ENCODE measurements around the gene VPS29.
"Not testable (repeated sequence)": the region's sequence is repeated elsewhere in the genome, so short reads cannot be mapped to it uniquely, and the experiment has no call there.

VPS29 gene

DNA sequence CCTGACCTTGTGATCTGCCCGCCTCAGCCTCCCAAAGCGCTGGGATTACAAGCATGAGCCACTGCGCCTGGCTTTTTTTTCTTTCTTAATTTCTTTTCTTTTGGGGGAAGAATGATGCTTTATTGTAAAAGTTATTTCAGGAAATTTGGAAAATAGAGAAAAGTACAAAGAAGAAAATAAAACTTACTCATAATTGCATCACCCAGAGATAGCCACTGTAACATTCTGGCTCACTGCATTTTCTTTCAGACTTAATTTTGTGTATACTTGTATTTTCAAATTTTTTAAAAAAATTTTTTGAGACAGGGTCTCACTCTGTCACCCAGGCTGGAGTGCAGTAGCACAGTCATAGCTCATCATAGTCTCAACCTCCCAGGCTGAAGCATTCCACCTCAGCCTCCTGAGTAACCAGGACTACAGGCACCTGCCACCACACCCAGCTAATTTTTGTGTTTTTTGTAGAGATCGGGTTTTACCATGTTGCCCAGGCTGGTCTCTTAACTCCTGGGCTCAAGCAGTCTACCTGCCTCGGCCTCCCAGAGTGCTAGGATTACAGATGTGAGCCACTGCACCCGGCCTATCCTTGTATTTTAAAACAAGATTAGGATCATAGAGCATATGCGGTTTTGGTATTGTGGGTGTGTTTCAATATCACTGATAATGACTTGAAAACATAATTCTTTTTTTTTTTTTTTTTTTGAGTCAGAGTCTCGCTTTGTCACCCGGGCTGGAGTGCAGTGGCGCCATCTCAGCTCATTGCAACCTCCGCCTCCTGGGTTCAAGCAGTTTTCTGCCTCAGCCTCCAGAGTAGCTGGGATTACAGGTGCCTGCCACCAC, 19.2 kb upstream of the VPS29 start:
- not testable (repeated sequence) for DNase-seq

DNA sequence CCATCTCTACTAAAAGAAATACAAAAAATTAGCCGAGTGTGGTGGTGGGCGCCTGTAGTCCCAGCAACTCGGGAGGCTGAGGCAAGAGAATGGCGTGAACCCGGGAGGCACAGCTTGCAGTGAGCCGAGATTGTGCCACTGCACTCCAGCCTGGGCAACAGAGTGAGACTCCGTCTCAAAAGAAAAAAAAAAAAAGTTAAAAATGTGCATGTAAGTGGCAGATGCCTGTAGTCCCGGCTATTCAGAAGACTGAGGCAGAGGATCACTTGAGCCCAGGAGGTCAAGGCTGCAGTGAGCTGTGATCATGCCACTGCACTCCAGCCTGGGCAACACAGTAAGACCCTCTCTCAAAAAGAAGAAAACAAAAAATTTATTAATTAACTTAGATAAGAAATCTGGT, 16.1 kb upstream of the VPS29 start:
- DNase-seq = not testable (repeated sequence)

DNA sequence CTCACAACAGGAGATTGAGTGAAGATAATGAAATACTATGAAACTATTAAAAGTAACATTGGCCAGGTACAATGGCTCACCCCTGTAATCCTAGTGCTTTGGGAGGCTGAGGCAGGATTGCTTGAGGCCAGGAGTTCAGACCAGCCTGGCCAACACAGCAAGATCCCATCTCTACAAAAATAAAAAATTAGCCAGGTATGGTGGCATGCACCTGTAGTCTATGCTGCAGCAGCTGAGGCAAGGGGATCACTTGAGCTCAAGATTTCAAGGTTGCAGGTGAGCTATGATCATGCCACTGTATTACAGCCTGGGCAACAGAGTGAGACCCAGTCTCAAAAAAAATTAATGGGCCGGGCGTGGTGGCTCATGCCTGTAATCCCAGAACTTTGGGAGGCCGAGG, 15.1 kb upstream of the VPS29 start:
- DNase-seq = no peak

DNA sequence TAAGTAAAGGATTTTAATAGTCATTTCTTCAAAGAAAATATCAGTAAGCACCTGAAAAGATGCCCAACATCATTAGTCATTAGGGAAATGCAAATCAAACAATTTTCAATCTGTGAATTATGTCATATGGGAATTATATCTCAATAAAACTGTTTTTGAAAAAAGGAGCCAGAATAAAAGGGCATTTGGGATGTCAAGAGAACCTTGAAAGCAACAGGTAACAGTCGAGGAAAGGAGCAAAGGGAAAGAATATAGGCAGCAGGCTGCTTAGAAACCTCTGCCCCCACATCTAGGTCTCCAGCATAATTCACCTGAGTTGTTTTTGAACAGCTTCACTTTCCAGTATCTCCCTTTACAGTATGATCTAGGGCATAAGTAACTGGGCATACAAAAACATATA, 12.5 kb upstream of the VPS29 start:
- no peak for DNase-seq

DNA sequence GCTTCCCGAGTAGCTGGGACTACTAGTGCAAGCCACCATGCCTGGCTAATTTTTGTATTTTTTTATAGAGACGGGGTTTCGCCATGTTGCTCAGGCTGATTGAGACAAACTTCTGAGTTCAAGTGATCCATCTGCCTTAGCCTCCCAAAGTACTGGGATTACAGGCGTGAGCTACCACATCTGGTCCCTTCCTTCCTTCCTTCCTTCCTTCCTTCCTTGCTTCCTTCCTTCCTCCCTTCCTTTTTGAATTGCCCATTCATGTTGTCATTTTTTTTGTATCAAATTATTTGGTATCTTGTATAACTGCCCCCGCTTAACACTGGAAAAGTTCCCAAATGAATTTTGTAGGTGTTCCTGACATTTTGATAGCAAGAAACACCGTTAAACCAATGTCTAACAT, 11.9 kb upstream of the VPS29 start:
- no peak for DNase-seq

DNA sequence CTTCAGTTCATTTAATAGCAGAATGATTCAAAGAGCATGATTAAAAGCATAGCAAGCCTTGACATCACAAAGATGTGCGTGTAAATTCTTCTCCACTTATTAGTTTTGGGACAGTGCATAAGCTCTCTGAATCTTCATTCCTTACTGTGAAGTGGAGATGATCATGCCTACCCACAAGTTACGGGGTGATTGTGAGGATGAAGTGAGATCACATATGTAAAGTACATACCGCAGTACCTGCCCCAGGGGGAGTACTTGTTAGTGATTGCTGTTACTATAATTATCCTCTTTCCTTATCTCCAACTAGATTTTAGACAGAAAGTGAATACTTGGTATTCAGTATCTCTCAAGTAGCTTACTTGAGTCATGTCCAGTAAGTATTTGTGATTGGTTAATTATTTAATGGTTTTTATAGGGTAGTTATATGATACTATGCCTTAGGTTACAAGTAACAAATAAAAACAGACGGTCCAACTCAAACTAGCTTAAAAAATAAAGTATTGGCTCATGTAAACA, 6.2 kb upstream of the VPS29 start:
- no peak for DNase-seq

DNA sequence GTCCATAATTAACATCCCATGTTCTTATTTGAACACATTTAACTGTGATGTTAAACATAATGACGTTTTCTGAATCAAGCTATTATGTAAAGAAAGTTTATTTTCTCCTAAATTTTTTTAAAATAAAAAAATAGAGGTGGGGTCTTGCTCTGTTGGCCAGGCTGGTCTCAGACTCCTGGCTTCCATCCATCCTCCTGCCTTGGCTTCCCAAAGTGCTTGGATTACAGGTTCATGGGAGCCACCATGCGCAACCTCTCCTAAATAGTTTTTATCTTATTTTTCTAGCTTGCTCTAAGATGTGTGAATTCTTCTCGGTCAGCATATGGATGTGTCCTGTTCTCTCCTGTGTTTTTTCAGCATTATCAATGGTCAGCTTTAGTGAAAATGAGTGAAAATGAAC, 3.4 kb upstream of the VPS29 start:
- DNase-seq = no peak

DNA sequence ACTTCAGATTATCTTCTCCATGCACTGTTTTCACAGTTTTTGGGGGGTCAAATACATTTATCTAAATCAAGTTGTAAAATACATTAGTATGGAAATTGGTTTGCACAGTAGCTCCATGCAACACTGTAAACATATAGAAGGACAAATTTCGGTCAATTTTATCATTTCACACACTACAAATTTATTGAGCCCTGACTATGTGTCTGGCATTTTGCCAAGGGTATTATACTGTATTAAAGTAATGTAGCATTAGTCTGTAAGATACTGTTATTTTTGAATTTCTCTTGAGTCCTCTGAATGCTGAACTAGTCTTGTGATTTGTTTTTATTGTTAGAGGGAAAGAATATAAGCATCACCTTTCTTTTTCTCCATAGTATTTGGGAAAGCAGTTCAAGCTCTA, 1.5 kb upstream of the VPS29 start:
- no peak for DNase-seq

DNA sequence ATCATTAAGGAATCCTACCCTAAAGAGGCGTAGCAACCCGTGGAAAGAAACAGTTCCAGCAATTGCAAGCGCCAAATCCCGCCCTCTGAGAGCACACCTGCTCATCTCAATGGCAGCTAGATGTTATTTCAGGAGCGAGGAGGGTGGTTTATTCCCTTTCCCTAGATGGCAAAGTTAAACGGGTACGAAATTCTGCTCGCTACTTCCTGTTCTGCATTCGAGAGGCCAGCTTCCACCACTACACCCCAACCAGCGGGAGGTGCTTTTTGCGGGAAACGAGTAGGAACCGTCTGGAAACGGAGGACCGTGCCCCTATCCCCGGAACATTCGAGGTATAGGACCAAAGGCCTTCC, 536 bp downstream of the VPS29 start:
- no peak for DNase-seq

DNA sequence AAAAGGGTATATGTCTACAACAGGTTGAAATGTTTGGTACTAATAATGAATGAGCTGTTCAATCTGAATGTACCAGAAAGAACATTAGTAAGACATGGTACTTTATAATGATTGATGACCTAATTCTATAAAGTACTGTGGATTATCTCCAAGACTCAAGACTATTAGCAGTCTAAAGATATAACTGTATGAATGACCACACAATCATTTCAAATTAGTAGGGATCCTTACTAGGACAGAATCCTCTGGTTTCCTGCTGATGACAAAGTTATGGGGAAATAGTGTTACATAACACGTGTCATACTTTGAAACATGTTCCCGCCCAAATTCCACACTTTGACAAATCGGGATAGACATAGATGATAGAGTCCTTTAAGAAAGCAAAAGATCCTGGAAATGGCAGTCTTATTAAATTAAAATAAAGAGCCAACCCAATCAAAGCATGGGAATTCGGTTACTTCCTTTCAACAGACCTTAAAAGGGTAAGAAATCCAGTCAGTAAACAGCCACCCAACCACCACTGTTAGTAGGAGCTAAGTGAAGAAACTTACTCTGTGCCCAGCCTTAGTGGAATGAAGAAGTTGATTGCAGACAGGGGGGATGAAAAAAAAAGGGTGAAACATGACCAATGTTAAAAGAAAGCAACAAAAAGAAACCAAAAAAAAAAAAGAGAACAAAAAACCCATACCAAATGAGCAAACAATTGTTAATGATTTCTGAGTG, 2.8 kb downstream of the VPS29 start:
- no peak for DNase-seq

DNA sequence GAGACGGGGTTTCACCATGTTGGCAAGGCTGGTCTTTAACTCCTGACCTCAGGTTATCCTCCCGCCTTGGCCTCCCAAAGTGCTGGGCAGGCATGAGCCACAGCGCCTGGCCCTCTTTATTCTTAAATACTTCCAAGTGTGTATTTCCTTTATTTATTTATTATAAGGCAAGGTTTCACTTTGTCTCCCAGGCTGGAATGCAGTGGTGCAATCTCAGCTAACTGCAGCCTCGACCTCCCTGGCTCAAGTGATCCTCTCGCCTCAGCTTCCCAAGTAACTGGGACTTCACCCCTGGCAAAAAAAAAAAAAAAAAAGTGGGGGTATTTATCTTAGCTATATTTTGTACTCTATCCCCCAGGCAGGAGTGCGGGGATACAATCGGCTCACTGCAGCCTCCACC, 26.5 kb downstream of the VPS29 start:
- no peak for DNase-seq

DNA sequence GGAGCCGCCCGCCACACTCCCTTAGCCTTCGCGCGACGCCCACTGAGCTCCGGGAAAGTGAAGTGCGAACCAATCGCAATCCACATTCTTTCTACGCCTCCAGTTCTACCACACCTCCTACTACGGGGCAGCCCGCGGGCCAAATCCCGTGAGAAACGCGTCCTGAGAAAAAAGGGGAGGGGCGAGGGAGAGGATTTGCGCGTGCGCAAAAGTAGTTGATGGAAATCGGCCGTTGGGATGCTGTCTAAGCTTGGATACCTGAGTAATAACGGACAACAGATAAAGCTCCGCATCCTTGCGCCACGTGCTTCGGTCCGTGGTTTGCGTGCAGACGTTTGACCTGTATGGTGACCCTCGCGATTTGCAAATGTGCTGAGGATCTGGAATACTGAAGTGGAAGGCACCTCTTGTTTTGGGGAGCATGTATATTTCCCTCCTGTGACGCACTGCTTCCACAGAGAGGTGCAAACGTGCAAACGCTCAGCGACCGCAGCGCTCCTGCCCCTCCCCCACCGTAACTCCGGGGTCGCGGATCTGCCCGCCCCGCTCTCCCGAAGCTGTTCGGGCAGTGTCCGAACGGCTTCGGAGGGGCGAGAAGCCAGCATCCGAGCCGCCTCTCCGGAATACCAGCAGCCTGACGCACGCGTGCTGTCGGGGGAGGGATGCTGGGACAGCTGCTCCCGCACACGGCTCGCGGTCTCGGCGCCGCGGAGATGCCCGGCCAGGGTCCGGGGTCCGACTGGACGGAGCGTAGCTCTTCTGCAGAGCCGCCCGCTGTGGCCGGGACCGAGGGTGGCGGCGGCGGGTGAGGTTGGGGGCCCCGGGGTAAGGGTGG, 33.5 kb downstream of the VPS29 start, which contains the start of the genes FAM216A and GPN3:
FAM216A (plus strand) TSS at position 632 of the 835 bp plus-strand sequence; CDS start at position 663, 31 bp downstream.
GPN3 (minus strand) TSS at position 44 of the 835 bp plus-strand sequence. CDS start 54 bp downstream, outside the sequence.
- DNase-seq = peak; percentile 93 to 95

DNA sequence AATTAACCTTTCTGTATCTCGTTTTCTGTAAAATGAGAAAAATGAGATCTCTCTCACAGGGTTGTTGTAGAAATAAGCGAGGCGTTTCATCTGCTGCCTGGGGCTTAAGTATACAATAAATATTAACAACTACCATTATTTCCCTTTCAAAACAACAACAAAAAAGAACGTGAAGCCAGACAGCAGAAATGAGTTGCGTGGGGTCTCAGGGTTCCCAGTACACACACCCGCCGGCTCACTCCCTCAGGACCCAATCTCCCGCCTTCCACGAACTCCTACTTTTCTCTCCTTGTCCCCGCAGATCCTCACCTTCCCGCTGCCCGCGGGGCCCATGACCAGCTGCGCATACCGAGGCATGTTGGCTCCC, 34.1 kb downstream of the VPS29 start:
- DNase-seq = no peak

DNA sequence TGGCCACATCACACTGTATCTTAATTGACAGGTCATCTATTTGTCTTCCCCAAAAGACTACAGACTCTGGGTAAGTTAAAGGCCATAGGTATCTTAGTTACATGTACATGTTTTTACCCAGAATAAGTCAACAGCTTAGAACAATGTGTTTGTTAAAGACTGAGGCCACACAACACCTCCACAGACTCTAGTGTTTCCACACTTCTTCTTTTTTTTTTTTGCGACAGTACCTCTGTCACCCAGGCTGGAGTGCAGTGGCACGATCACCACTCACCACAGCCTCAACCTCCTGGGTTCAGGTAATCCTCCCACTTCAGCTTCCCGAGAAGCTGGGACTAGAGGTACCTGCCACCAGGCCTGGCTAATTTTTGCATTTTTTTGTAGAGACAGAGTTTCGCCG, 35.1 kb downstream of the VPS29 start:
- DNase-seq = no peak

DNA sequence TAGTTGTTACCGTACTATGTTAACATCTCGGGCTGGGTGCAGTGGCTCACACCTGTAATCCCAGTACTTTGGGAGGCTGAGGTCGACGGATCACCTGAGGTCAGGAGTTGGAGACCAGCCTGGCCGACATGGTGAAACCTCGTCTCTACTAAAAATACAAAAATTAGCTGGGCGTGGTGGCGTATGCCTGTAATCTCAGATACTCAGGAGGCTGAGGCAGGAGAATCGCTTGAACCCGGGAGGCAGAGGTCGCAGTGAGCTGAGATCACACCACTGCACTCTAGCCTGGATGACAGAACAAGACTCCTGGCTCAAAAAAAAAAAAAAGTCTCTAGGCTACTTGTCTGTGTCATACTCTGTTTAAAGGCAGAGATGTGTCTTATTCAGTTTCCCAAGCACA, 36.1 kb downstream of the VPS29 start:
- not testable (repeated sequence) for DNase-seq

DNA sequence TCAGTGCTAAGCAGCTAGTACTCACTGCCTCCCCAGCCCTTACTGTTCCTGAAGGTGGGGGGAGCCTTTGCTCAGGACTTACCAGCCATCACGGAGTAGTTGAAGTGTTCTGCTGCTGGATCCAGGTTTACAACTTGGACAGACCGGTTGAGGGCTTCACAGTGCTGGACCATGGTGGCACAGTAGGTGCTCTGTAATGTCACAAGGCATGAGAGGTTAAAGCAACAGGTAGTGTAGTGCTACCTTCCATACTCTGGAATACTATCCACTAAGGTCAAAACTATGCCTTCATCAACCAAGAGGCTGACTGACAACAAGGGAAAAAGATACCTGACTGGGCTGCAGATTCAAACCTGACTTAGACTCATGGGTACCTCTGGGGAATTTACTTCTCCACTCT, 36.9 kb downstream of the VPS29 start:
- no peak for DNase-seq

DNA sequence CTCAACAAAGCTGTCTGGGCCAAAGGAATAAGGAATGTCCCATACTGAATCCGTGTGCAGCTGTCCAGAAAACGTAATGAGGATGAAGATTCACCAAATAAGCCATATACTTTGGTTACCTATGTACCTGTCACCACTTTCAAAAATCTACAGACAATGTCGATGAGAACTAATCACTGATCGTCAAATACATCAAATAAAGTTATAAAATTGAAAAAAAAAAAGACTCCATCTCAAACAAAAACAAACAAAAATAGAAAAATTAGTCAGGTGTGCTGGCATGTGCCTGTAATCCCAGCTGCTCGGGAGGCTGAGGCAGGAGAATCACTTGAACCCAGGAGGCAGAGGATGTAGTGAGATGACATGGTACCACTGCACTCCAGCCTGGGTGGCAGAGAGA, 40.7 kb downstream of the VPS29 start:
- not testable (repeated sequence) for DNase-seq

DNA sequence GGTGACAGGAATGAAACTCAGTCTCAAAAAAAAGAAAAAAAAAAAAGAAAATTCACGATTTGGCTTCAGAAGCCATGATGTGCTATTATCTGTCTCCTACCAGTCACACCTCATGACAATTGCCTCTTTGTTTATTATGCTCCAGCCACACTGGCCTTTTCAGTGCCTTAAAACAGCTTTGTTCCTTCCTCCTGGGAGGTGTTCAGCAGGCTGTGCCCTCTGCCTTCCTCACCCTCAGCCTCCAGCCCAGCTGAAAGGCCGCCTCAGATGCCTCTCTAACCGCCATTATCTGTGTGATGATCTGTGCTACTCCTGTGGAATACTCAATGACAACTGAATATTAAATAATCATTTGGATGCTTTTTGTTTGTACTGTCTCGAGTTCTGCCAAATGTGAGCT, 43.2 kb downstream of the VPS29 start:
- DNase-seq = no peak

DNA sequence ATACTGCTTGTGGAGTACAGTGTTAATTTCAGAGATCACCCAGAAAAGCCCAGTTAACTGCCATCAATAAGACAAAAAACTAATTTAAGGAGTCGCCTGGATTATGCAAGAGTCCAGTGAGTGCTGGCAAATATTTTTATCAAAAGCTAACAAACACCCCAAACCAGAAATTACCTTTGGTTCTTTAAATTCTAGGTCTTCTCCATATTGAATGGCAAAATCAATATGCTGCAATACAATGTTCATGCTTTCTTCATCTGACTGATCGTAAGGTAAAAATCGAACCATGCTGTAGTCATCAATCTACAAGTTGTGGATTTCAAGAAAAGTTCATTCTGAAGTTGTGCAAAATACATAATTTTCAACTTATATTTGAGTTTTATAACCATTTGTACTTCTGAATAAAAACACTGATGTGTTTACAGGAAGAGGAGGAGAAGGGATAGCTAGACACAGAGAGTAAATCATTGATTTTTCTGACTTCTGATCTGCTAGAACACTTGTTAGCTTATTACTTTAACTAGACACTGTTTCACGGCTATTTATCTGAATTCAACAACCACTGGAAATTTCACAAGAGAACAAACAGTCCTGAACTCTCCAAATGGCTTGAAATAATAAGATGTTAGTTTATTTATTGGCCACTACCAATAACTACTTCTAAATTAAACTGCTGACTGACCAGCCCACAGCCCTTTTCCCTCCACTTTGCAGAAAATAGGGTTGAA, 48.2 kb downstream of the VPS29 start:
- no peak for DNase-seq

DNA sequence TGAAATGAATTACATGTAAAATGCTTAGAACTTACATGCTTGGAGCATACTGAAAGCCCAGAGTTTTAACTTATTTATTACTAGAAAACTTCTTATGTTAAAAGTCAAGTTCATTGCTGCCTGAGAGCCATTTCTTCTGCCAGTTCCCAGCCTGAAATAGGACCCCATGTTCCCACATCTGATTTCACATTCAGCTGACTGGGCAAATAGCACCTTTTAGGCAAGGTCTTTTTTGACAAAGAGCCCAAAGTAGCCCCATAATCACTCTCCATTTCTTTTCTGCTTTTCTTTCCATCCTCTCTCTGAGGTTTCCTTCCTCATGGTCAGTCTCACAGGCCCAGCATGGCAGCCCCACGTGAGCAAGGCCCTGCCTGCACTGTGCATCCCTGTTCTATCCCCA, 50.6 kb downstream of the VPS29 start:
- DNase-seq = no peak

DNA sequence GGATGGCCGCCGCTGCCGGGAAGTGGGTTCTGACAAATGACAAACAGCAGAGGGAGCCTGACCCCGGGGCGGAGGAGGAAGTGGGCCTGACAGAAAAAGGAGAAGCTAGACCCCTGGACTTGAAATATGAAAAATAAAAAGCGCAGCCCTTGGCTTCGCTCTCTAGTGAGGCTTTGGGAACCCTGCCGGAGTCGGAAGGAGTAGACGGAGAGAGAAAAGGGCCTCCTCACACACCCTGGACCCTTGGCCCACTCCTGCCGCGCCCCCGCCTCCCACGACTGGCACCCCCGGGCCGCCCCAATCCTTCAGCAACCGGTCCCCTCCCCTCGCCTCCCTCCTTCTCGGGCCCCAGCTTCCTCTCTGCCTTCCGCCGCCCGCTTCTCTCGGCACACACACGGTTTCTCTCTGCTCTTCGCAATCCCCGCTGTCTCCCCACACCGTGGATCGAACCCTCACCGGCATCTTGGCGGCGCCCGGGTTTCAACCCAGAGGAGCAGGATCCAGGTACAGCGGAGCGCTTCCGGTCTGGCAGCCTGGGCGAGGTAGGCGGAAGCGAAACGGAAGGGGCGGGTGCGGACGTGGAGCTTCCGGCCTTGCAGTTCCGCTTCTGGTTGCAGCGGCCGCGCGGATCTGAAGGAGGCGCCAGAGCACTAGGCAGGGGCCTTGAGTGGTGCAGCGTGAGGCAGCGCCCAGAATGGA, 52.0 kb downstream of the VPS29 start, which contains the start of gene ARPC3:
ARPC3 (minus strand) TSS at position 539 of the 699 bp plus-strand sequence; CDS start at position 462, 77 bp downstream.
- peak; percentile 92 to 94 for DNase-seq

DNA sequence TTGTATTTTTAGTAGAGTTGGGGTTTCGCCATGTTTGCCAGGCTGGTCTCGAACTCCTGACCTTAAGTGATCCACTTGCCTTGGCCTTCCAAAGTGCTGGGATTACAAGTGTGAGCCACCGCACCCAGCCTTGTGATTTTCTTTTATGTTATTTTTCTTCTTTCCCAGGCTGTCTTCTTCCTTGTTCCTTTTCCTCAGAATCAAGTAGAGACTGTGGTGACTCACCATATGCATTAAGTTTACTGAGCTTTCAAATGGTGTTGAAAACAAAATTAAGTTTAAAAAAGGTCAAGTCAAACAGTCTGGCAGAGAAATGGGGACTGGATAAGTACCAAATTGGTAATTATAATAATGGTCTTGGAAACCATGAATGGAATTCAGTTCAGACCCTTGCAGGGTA, 57.5 kb downstream of the VPS29 start:
- no peak for DNase-seq

All from activated CD4-positive, alpha-beta T cell treated with anti-CD3 and anti-CD28 coated beads for 4 hours (primary cell).